PC-9 (cell line): ENCODE results near the gene ARID5A. TPM values are rescaled to one million over a fixed set of nuclear protein-coding genes. Genes with fewer than 3 reads are reported as not detected.

Experiments used
- BruUV-seq: library from RNA; stranded (reverse); fragments of 400-500 nt; replicated peaks from 2 replicates; lab custom pipeline; 2021; lab: Mats Ljungman, UMichigan
- CTCF ChIA-PET: fragments of 300-600 bp; sonication (Branson Sonifier 250); formaldehyde crosslinking; loops from one replicate; lab custom pipeline; 2022; ENCODE audit warnings: antibody characterized with exemption; lab: Charles Lee
- POLR2A ChIA-PET: fragments of 300-600 bp; sonication (Branson Sonifier 250); formaldehyde crosslinking; loops from one replicate; lab custom pipeline; 2022; ENCODE audit warnings: antibody characterized with exemption; ENCODE audit not compliant: unreplicated experiment; lab: Charles Lee
- DNase-seq, 2 experiments: peaks; one replicate each; pipeline versions ENCODE4 v3.0.0 to v3.0.0-alpha.2; 2015 to 2022; ENCODE audit warnings: mixed read lengths in 1 of 2
- H2AFZ ChIP-seq: fragments of 200-600 bp; sonication (generic); 2 replicates; pipeline ENCODE4 v1.8.1; 2017; ENCODE audit warnings: antibody characterized with exemption
- H3F3A ChIP-seq: fragments of 200-600 bp; sonication (generic); 2 replicates; pipeline ENCODE4 v1.8.1; 2017; ENCODE audit warnings: antibody characterized with exemption, mild to moderate bottlenecking, low read depth; ENCODE audit not compliant: insufficient read depth
- H3K27ac ChIP-seq: fragments of 200-600 bp; sonication (generic); 2 replicates; pipeline ENCODE4 v1.6.1; 2016; ENCODE audit warnings: mixed run types
- H3K27me3 ChIP-seq: fragments of 200-600 bp; sonication (generic); 2 replicates; pipeline ENCODE4 v1.6.1; 2016; ENCODE audit warnings: low read depth, mixed run types; ENCODE audit not compliant: insufficient read depth
- H3K36me3 ChIP-seq: fragments of 200-600 bp; sonication (generic); 2 replicates; pipeline ENCODE4 v1.6.1; 2016; ENCODE audit warnings: low read depth, mixed run types
- H3K4me1 ChIP-seq: fragments of 200-600 bp; sonication (generic); replicated peaks from 2 replicates; pipeline ENCODE4 v1.6.1; 2016; ENCODE audit warnings: mixed run types; ENCODE audit not compliant: insufficient read depth
- H3K4me2 ChIP-seq: fragments of 200-600 bp; sonication (generic); 2 replicates; pipeline ENCODE4 v1.6.1; 2017; ENCODE audit warnings: mixed run types
- H3K4me3 ChIP-seq: fragments of 200-600 bp; sonication (generic); 2 replicates; pipeline ENCODE4 v1.6.1; 2016; ENCODE audit warnings: mixed run types
- H3K79me2 ChIP-seq: fragments of 200-600 bp; sonication (generic); 2 replicates; pipeline ENCODE4 v1.6.1; 2017; ENCODE audit warnings: low read depth, mixed run types
- H3K9me2 ChIP-seq: fragments of 200-600 bp; sonication (generic); 2 replicates; pipeline ENCODE4 v1.8.1; 2017; ENCODE audit warnings: mild to moderate bottlenecking; ENCODE audit not compliant: insufficient read depth
- H3K9me3 ChIP-seq: fragments of 200-600 bp; sonication (generic); 2 replicates; pipeline ENCODE4 v1.8.1; 2016; ENCODE audit warnings: low read depth; ENCODE audit not compliant: insufficient read depth
- H4K20me1 ChIP-seq: fragments of 200-600 bp; sonication (generic); 2 replicates; pipeline ENCODE4 v1.8.1; 2017; ENCODE audit not compliant: insufficient read depth
- EZH2 ChIP-seq: fragments of 200-600 bp; sonication (generic); IDR thresholded peaks from 2 replicates; pipeline ENCODE4 v1.8.0; 2017; ENCODE audit warnings: antibody characterized with exemption, low read depth
- intact Hi-C: fragments of 100-400 bp; cut with micrococcal nuclease; formaldehyde crosslinking; loops from one replicate; pipeline ENCODE4 v1.10.0; 2022; ENCODE audit not compliant: unreplicated experiment
- total RNA-seq: library from RNA; stranded (reverse); gene quantifications from 2 replicates; pipeline ENCODE4 v1.2.3, GENCODE V29; 2021
- TF ChIP-seq, protein P1 (sequence below): fragments of 200-600 bp; sonication (generic); conservative IDR thresholded peaks from 2 replicates; pipeline ENCODE4 v1.6.1; 2017; ENCODE audit warnings: mixed run types, antibody characterized with exemption, mild to moderate bottlenecking, moderate library complexity

Gene ARID5A
- total RNA-seq, 1 experiment from 2014 or later = 6.0 TPM

DNA sequence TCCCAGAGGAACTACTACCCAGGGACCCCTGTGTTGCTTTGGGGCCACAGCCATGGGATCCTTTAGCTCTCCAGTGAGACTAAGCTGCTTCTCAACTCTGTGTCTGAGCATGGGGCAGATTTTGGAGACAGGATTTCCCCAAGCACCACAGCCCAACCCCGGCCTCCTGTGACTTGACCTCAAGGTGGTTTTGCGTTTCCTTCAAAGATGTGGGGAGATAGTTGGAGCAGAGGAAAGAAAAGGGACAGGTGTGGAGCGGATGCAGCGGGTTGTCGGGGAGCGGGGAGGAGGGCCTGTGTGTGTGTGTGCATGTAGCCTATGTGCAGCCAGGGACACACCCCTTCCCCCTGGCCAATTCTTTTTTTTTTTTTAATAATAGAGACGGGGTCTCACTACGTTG lies 10.2 kb downstream of the ARID5A start:
- H4K20me1 ChIP-seq = no peaks in the 10 kb centered on the region
- no peaks in the 10 kb centered on the region for H3K36me3 ChIP-seq
- no peak overlapping the region for H3K4me2 ChIP-seq
- no peak for TF ChIP-seq EZH2
- TF ChIP-seq, protein P1, sequence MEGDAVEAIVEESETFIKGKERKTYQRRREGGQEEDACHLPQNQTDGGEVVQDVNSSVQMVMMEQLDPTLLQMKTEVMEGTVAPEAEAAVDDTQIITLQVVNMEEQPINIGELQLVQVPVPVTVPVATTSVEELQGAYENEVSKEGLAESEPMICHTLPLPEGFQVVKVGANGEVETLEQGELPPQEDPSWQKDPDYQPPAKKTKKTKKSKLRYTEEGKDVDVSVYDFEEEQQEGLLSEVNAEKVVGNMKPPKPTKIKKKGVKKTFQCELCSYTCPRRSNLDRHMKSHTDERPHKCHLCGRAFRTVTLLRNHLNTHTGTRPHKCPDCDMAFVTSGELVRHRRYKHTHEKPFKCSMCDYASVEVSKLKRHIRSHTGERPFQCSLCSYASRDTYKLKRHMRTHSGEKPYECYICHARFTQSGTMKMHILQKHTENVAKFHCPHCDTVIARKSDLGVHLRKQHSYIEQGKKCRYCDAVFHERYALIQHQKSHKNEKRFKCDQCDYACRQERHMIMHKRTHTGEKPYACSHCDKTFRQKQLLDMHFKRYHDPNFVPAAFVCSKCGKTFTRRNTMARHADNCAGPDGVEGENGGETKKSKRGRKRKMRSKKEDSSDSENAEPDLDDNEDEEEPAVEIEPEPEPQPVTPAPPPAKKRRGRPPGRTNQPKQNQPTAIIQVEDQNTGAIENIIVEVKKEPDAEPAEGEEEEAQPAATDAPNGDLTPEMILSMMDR = no peak
- no peak for DNase-seq
- H3K9me3 ChIP-seq = no peaks in the 10 kb centered on the region
- no peaks in the 10 kb centered on the region for H3K79me2 ChIP-seq
- ChIA-PET POLR2A (interaction anchor here (0.6 kb wide), 1 partner anchor 126 kb away, joined by 3 read pairs; no protein-coding TSS in a partner anchor), CTCF (interaction anchor here (0.6 kb wide), 1 partner anchor 92 kb away, joined by 3 read pairs; no protein-coding TSS in a partner anchor)
- H3K9me2 ChIP-seq = no peaks in the 10 kb centered on the region
- intact Hi-C loops = no loop called here
- H3K4me1 ChIP-seq = no peaks in the 10 kb centered on the region
- no peaks in the 10 kb centered on the region for H3F3A ChIP-seq
- H3K4me3 ChIP-seq = no peak overlapping the region
- H3K27ac ChIP-seq = no peak overlapping the region
- no peak overlapping the region for H2AFZ ChIP-seq
- no peaks in the 10 kb centered on the region for H3K27me3 ChIP-seq
- BruUV-seq = no TSS peak

- H3K27me3 ChIP-seq = no peaks in the 10 kb centered on the region
- H3K9me2 ChIP-seq = no peaks in the 10 kb centered on the region
- DNase-seq = no peak
- CTCF ChIA-PET = no interaction called here
- TF ChIP-seq, protein P1 = no peak
- TF ChIP-seq EZH2 = no peak
- no peak overlapping the region for H2AFZ ChIP-seq
- POLR2A ChIA-PET = no interaction called here
- H3K27ac ChIP-seq = no peak overlapping the region
- BruUV-seq = no TSS peak
- H3K4me2 ChIP-seq = no peak overlapping the region
- H3K36me3 ChIP-seq = no peaks in the 10 kb centered on the region
- no peaks in the 10 kb centered on the region for H3K4me1 ChIP-seq
- no peak overlapping the region for H3K4me3 ChIP-seq
- intact Hi-C loops = no loop called here
- no peaks in the 10 kb centered on the region for H3K79me2 ChIP-seq
- no peaks in the 10 kb centered on the region for H3F3A ChIP-seq
- no peaks in the 10 kb centered on the region for H3K9me3 ChIP-seq
- H4K20me1 ChIP-seq = no peaks in the 10 kb centered on the region
Observed at GRCh38 chr2:96547203-96547641, 10.7 kb downstream of the ARID5A start.

GRCh38 chr2:96547731-96548171 lies 11.2 kb downstream of the ARID5A start:
- Histone ChIP-seq H3K27me3 (no peaks in the 10 kb centered on the region), H3K4me3 (no peak overlapping the region), H3K27ac (no peak overlapping the region), H4K20me1 (no peaks in the 10 kb centered on the region), H2AFZ (no peak overlapping the region), H3K4me2 (no peak overlapping the region), H3F3A (no peaks in the 10 kb centered on the region), H3K4me1 (no peaks in the 10 kb centered on the region), H3K79me2 (no peaks in the 10 kb centered on the region), H3K9me2 (no peaks in the 10 kb centered on the region), H3K9me3 (no peaks in the 10 kb centered on the region), H3K36me3 (no peaks in the 10 kb centered on the region)
- DNase-seq = no peak
- ChIA-PET CTCF (no interaction called here), POLR2A (interaction anchor here (0.6 kb wide), 1 partner anchor 336 kb away, joined by 4 read pairs; no protein-coding TSS in a partner anchor)
- intact Hi-C loops = no loop called here
- TF ChIP-seq EZH2 = no peak
- TF ChIP-seq, protein P1 = no peak
- BruUV-seq = no TSS peak
